ENCODE results near the gene IP6K3.

IP6K3 gene

GRCh38 chr6:33745548-33745947 lies 1.2 kb downstream of the IP6K3 start:
- DNase-seq = no peak
- intact Hi-C loops (cut with DNase I) = loop anchor here (10.0 kb wide), 1 partner anchor 409 kb away; no protein-coding TSS in a partner anchor

DNA sequence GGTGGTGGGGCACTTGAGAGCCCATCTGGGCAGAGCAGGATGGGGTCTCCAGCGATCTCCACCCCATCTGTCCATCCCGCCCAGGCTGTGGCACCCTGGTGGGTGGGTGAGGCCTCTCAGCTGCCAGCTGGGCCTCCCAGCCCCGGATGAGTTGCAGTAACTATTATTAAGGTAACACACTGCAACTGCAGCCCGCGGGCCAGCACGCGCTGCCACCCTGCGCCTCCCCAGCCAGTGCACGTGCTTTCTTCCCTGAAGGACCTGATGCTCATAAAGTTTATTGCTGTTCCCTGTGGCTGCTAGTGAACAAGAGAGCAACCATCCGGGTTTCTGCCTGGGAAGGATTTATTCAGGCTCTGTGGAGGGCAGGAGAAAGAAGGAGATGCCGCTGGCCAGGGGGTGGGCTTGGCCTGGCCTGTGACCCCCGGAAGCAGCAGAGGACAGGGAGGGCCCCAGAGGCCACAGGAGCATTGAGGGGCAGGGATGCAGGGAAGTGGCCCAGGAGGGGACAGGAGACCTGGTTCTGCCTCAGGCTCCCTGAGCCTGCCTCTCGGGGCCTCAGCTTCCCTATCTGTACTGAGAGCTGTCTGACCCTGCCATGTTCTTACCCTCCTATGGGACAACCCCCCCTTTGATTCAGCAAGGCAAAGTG lies 1.7 kb downstream of the IP6K3 start:
- intact Hi-C loops (cut with DNase I) = loop anchor here (1.0 to 10.0 kb wide), 2 partner anchors 17 to 410 kb away; no protein-coding TSS in a partner anchor
- no peak for DNase-seq

GRCh38 chr6:33744001-33744848 lies 2.5 kb downstream of the IP6K3 start:
- DNase-seq = peak; percentile 53 to 95 (median 82)
- intact Hi-C loops (cut with DNase I) = loop anchor here (1.0 to 10.0 kb wide), 2 partner anchors 18 to 411 kb away; no protein-coding TSS in a partner anchor

GRCh38 chr6:33742837-33743236 lies 3.9 kb downstream of the IP6K3 start:
- intact Hi-C loops (cut with DNase I) = loop anchor here (10.0 kb wide), 1 partner anchor 412 kb away; no protein-coding TSS in a partner anchor
- DNase-seq = peak in 1 of 10 donors; percentile 86

DNA sequence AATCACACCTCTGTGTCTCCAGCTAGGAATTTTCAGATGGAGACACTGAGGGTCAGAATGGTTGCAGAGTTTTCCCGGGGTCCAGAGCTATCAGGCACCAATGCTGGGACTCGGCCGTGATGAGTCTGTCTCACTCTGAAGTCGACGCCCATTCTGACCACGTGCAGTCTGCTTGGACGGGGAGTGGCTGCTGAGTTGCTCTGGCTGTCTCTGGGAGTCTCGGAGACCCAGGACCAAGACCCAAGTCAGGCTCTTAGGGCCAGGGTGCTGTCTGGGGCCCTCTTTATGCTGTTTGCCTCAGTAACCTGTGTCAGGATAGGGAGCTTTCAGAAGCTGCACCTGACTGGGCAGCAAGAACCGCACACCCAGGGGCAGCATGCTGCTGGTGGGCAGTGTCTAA lies 4.6 kb downstream of the IP6K3 start:
- peak in 1 of 10 donors; percentile 67 for DNase-seq
- intact Hi-C loops (cut with DNase I) = loop anchor here (10.0 kb wide), 1 partner anchor 413 kb away; no protein-coding TSS in a partner anchor

DNA sequence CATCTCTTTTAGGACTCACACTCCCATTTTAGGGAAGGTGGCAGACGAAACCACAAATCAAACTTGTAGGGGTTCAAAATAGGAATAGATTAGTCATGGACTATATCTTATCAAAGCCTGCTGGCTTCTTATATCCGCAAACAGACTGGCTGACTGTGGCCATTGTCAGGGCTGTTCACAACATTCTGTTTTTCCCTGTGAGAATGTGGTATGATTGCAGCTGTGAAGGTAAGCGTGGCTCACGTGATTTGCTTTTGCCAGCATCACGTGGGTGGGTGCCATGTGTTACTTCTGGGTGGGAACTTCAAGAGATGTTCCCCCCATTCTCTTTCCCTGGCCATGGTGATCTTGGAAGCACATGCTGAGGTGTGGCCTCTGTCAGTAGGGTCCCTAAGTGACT lies 5.9 kb downstream of the IP6K3 start:
- intact Hi-C loops (cut with DNase I) = loop anchor here (10.0 kb wide), 1 partner anchor 414 kb away; no protein-coding TSS in a partner anchor
- no peak for DNase-seq

- intact Hi-C loops (cut with DNase I) = loop anchor here (10.0 kb wide), 1 partner anchor 415 kb away; no protein-coding TSS in a partner anchor
- peak in 1 of 10 donors; percentile 80 for DNase-seq
Observed at GRCh38 chr6:33740204-33740608, 6.5 kb downstream of the IP6K3 start.

DNA sequence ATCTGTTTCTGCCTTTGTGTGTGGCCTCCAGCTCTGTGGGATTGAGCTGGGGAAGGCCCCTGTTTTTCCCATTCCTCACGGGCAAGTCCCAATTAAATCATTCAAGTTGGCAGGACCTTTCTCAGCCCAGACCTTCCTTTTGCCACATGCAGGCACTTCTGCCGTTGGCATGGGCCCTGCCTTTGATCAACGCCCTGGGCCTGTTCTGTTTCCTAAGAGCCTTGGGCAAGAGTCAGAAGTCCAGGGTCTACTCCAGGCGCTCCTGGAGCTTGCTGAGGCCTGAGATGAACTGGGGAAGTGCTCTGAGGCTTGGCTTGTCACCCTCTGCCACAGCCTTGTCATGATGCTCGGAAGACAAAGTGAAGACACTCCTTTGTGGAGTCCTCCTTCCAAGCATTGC lies 7.1 kb downstream of the IP6K3 start:
- peak in 1 of 10 donors; percentile 36 for DNase-seq

GRCh38 chr6:33738879-33739278 lies 7.8 kb downstream of the IP6K3 start:
- DNase-seq = no peak
- intact Hi-C loops (cut with DNase I) = no loop called here

More for the DNA sequence above, 7.1 kb downstream of the IP6K3 start:
- intact Hi-C loops (cut with DNase I) = no loop called here

GRCh38 chr6:33738153-33738552 lies 8.6 kb downstream of the IP6K3 start:
- intact Hi-C loops (cut with DNase I) = no loop called here
- peak in 1 of 10 donors; percentile 62 for DNase-seq

GRCh38 chr6:33737267-33738026 lies 9.3 kb downstream of the IP6K3 start:
- DNase-seq = peak in 2 of 10 donors; percentile 64 to 85
- intact Hi-C loops (cut with DNase I) = no loop called here

DNA sequence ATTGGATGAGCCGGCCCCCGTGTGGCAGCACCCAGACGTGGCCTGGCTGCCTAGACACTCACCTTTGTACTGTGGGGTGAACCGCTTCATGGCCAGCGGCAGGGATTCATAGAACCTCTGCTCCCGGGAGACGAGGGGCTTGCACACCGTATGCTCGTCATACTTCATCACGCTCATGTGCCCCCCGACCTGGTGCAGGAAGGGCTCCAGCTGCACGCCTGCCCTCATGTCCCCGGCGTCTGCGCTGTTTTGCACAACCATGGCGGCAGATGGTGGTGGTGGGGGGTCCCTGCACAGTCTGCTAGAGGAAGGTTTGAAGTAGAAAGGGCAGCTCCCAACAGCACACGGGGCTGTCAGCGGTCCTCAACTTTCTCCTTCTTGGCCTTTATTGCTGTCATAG lies 11.5 kb downstream of the IP6K3 start:
- intact Hi-C loops (cut with DNase I) = no loop called here

GRCh38 chr6:33733709-33734007 lies 13.0 kb downstream of the IP6K3 start:
- intact Hi-C loops (cut with DNase I) = no loop called here
- DNase-seq = peak in 2 of 10 donors; percentile 46 to 48

More for the DNA sequence above, 11.5 kb downstream of the IP6K3 start:
- DNase-seq = peak in 2 of 10 donors; percentile 62 to 64

DNA sequence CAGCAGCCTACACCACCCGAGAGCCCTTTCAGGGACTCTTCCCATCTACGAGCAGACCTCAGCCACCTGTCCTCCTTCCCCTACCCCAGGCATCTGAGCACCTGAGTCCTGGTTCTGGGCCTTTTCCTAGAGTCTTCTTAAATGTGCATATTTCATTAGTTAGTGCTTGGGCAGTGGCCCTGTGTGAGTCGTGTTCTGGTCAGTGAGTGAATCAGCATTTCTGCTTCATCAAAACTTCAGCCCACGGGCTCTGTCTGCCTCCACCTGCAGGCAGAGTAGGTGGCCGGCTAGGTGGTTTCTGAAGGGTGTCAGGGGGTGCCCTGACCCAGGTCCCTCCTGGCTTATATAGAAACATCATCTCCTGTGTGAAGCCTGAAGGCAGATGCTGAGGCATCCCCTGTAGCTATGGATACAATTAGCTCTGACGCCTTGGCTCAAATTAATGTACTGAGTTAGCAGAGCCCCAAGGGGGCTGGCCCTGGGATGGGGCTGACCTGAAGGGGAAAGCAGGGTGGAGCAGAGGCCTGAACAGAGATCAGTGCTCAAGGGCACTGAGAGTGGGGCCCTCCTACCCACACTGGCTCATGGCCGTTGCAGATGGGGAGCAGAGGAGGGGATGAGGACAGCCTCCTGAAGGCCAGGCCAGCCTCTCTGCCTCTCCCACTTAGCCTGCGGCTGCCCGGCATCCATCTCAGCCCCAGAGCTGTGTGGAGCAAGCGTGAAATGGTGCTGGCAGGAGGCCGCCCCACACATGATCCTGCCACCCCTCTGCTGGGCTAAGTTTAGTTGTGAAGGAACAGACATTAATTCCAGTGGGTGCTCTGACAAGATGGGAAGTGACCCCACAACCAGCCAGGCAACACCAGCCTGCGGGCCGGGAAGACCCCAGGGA lies 13.6 kb downstream of the IP6K3 start:
- intact Hi-C loops (cut with DNase I) = no loop called here

GRCh38 chr6:33732385-33732784 lies 14.3 kb downstream of the IP6K3 start:
- DNase-seq = peak in 2 of 10 donors; percentile 14 to 30
- intact Hi-C loops (cut with DNase I) = no loop called here

More for the DNA sequence above, 13.6 kb downstream of the IP6K3 start:
- DNase-seq = peak in 2 of 10 donors; percentile 30

DNA sequence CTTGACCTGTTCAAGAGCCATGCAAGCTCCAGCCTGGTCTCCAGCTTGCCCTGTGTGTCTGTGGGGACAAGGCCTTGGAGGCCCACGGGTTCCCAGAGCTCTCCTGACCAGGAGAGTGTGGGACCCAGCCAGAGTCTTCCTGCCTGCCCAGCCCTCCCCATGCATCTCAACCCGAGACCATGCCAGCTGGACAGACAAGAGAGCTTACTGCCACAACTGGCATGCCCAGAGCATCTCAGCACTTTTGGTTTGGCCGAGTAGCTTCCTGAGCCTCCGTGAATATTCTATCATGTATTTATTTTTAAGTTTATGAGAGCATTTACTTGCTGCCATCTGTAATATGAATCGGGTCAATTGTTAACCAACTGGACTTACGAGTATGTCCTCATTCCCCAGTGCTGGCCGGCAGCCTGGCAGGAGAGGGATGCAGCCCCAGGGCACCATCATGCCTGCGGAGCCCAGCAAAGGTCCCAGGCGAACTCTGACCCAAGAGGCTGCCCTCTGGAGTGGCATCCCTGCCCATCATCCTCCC lies 14.9 kb downstream of the IP6K3 start:
- DNase-seq = peak in 2 of 10 donors; percentile 56 to 74
- intact Hi-C loops (cut with DNase I) = no loop called here

DNA sequence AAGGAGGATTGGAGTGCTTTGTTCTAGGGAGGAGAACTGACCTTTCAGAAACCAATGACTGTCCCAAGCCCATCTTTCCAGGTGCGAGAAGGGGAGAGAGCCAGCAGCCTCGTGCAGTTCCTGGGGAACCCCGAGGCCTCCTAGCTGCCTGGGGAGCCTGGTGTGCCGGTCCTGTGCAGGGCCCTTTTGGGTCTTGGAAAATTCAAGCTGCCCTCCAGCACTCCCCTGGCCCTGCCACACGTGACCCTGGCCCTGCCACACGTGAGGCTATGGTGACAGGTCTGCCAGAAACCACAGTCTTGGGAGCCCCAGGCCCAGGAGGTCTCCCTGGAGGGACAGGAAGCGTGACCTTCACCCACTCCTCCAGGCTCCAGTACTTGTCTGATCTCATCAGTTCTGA lies 15.7 kb downstream of the IP6K3 start:
- intact Hi-C loops (cut with DNase I) = no loop called here
- peak in 2 of 10 donors; percentile 17 to 61 for DNase-seq

DNA sequence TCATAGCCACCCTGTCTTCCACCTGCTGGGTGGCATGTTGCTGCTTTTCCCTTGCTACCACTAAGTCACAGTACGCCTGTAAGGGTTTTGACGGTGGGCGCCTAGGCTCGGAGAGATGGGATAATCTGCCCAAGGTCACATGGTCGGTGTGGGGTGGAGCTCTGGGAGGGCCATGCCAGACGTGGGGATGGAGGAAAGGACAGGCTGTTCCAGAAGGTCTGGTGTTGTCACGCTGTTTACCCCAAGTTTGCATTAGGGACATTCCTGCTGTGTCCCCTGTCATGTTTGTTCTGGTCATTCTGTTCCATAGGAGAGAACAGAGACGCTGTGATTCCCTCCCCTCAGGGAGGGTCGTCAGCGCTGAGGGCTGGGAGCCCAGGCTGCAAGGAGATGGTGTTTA lies 16.1 kb downstream of the IP6K3 start:
- intact Hi-C loops (cut with DNase I) = no loop called here
- peak in 4 of 10 donors; percentile 48 to 69 (median 56) for DNase-seq

- intact Hi-C loops (cut with DNase I) = no loop called here
- peak in 3 of 10 donors; percentile 31 to 64 (median 52) for DNase-seq
Observed at GRCh38 chr6:33729059-33729458, 17.6 kb downstream of the IP6K3 start.

Data from posterior cingulate gyrus (tissue), 11 donors.